GM23338 (cell line): ENCODE results near the gene KLC1. TPM values are rescaled to one million over a fixed set of nuclear protein-coding genes. Genes with fewer than 3 reads are reported as not detected.

Experiments used
- ATAC-seq: fragments of 200-7000 bp; cut with Tn5 transposase; 3 replicates; pipeline ENCODE4 v1.9.1; 2020
- DNase-seq: peaks from one replicate; pipeline ENCODE4 v3.0.0-alpha.2; 2015; ENCODE audit warnings: low spot score
- H2AFZ ChIP-seq: fragments of 200-600 bp; sonication (generic); 2 replicates; pipeline ENCODE4 v1.8.0; 2016; ENCODE audit warnings: antibody characterized with exemption, mild to moderate bottlenecking, moderate library complexity
- H3F3A ChIP-seq: fragments of 200-600 bp; sonication (generic); replicated peaks from 2 replicates; pipeline ENCODE4 v1.8.0; 2017; ENCODE audit warnings: antibody characterized with exemption, mixed run types, low read depth
- H3K27ac ChIP-seq: fragments of 200-600 bp; sonication (generic); 2 replicates; pipeline ENCODE4 v1.6.1; 2016; ENCODE audit warnings: low read depth
- H3K27me3 ChIP-seq: fragments of 200-600 bp; sonication (generic); 2 replicates; pipeline ENCODE4 v1.8.0; 2016; ENCODE audit warnings: mild to moderate bottlenecking, mixed run types, moderate library complexity; ENCODE audit not compliant: insufficient read depth
- H3K36me3 ChIP-seq: fragments of 200-600 bp; sonication (generic); 2 replicates; pipeline ENCODE4 v1.8.0; 2016; ENCODE audit warnings: mild to moderate bottlenecking; ENCODE audit not compliant: insufficient read depth
- H3K4me1 ChIP-seq: fragments of 200-600 bp; sonication (generic); 2 replicates; pipeline ENCODE4 v1.8.0; 2016; ENCODE audit warnings: mild to moderate bottlenecking, moderate library complexity; ENCODE audit not compliant: insufficient read depth
- H3K4me2 ChIP-seq: fragments of 200-600 bp; sonication (generic); 2 replicates; pipeline ENCODE4 v1.7.1; 2017; ENCODE audit warnings: mixed run types
- H3K4me3 ChIP-seq: fragments of 200-600 bp; sonication (generic); 2 replicates; pipeline ENCODE4 v1.6.1; 2016; ENCODE audit warnings: mixed run types
- H3K79me2 ChIP-seq: fragments of 200-600 bp; sonication (generic); replicated peaks from 2 replicates; pipeline ENCODE4 v1.8.0; 2017; ENCODE audit warnings: mild to moderate bottlenecking; ENCODE audit not compliant: insufficient read depth
- H3K9me2 ChIP-seq: fragments of 200-600 bp; sonication (generic); 2 replicates; pipeline ENCODE4 v1.8.0; 2017; ENCODE audit not compliant: insufficient read depth
- H4K20me1 ChIP-seq: fragments of 200-600 bp; sonication (generic); replicated peaks from 2 replicates; pipeline ENCODE4 v1.8.0; 2017; ENCODE audit warnings: mild to moderate bottlenecking; ENCODE audit not compliant: insufficient read depth
- H3K27ac Mint-ChIP-seq: 2 replicates; pipeline ENCODE4 v1.8.0; 2020; ENCODE audit warnings: inconsistent platforms, mild to moderate bottlenecking, moderate library complexity, mixed read lengths
- H3K27me3 Mint-ChIP-seq: 3 replicates; pipeline ENCODE4 v1.8.0; 2022; ENCODE audit warnings: low read depth, mild to moderate bottlenecking, moderate library complexity, mixed read lengths, inconsistent platforms; ENCODE audit not compliant: insufficient read depth, poor library complexity
- H3K36me3 Mint-ChIP-seq: 3 replicates; pipeline ENCODE4 v1.8.0; 2021; ENCODE audit warnings: low read depth, mild to moderate bottlenecking, inconsistent platforms, moderate library complexity, mixed read lengths
- H3K4me1 Mint-ChIP-seq: 3 replicates; pipeline ENCODE4 v1.8.0; 2020; ENCODE audit warnings: mild to moderate bottlenecking, inconsistent platforms, mixed read lengths
- H3K4me3 Mint-ChIP-seq: 3 replicates; pipeline ENCODE4 v1.8.0; 2021; ENCODE audit warnings: moderate library complexity, mild to moderate bottlenecking, inconsistent platforms, mixed read lengths
- H3K9me3 Mint-ChIP-seq: 3 replicates; pipeline ENCODE4 v1.8.0; 2020; ENCODE audit warnings: moderate library complexity, mild to moderate bottlenecking, inconsistent platforms, mixed read lengths
- CREB1 ChIP-seq: fragments of 250-450 bp; sonication (Bioruptor Pico); IDR thresholded peaks from 2 replicates; pipeline ENCODE4 v1.5.0; 2020; ENCODE audit warnings: low read depth, mild to moderate bottlenecking, moderate library complexity
- CTCF ChIP-seq, 2 experiments: fragments of 200-600 bp in 1 of 2; sonication (generic) in 1 of 2; conservative IDR thresholded peaks; 2 replicates each; pipeline versions ENCODE4 v1.5.1 to v1.6.1; 2016 to 2017; ENCODE audit warnings: antibody characterized with exemption in 2 of 2, low read depth in 2 of 2, mild to moderate bottlenecking in 2 of 2, moderate library complexity in 1 of 2
- ETS1 ChIP-seq: IDR thresholded peaks from 2 replicates; pipeline ENCODE4 v1.6.1; 2016; ENCODE audit warnings: antibody characterized with exemption
- EZH2 ChIP-seq: fragments of 200-600 bp; sonication (generic); IDR thresholded peaks from one replicate; pipeline ENCODE4 v1.8.0; 2017; ENCODE audit warnings: antibody characterized with exemption, mild to moderate bottlenecking, low read depth; ENCODE audit not compliant: unreplicated experiment
- EZH2phosphoT487 ChIP-seq: fragments of 200-600 bp; sonication (generic); IDR thresholded peaks from one replicate; pipeline ENCODE4 v1.8.1; 2018; ENCODE audit warnings: antibody characterized with exemption; ENCODE audit not compliant: unreplicated experiment
- JUNB ChIP-seq: IDR thresholded peaks from one replicate; pipeline ENCODE4 v1.6.1; 2016; ENCODE audit warnings: antibody characterized with exemption; ENCODE audit not compliant: unreplicated experiment
- NANOG ChIP-seq: IDR thresholded peaks from 2 replicates; pipeline ENCODE4 v1.6.1; 2016; ENCODE audit warnings: antibody characterized with exemption, borderline replicate concordance
- POLR2AphosphoS5 ChIP-seq: IDR thresholded peaks from 2 replicates; pipeline ENCODE4 v1.6.1; 2016; ENCODE audit warnings: antibody characterized with exemption, low read depth
- REST ChIP-seq: IDR thresholded peaks from one replicate; pipeline ENCODE4 v1.6.1; 2018; ENCODE audit warnings: antibody characterized with exemption; ENCODE audit not compliant: unreplicated experiment
- STAT1 ChIP-seq: IDR thresholded peaks from one replicate; pipeline ENCODE4 v1.6.1; 2016; ENCODE audit warnings: antibody characterized with exemption; ENCODE audit not compliant: unreplicated experiment
- ZNF114 ChIP-seq: fragments of 250-450 bp; sonication (Bioruptor Pico); IDR thresholded peaks from 2 replicates; pipeline ENCODE4 v1.5.0; 2020; ENCODE audit warnings: mild to moderate bottlenecking, moderate library complexity
- ZNF331 ChIP-seq: fragments of 250-450 bp; sonication (Bioruptor Pico); IDR thresholded peaks from 2 replicates; pipeline ENCODE4 v1.5.0; 2020; ENCODE audit warnings: low read depth, mild to moderate bottlenecking, moderate library complexity
- ZNF462 ChIP-seq: fragments of 250-450 bp; sonication (Bioruptor Pico); IDR thresholded peaks from 2 replicates; pipeline ENCODE4 v1.5.0; 2020; ENCODE audit warnings: mild to moderate bottlenecking, moderate library complexity
- polyA plus RNA-seq: library from polyadenylated mRNA; unstranded; fragments of >200 nt; fragmentation: Nextera tagmentation; extraction: Ambion mirVana; gene quantifications from 2 replicates; pipeline ENCODE4 v1.2.1, GENCODE V29; 2016
- total RNA-seq: library from RNA; depleted of rRNA; stranded (reverse); fragments of >200 nt; shearing (Covaris generic); gene quantifications from 2 replicates; pipeline ENCODE4 v1.2.3, GENCODE V29; 2014

The KLC1 gene
- total and polyA plus RNA-seq, 2 experiments from 2014 or later = 165 to 308 TPM

GRCh38 chr14:103726474-103726873 is 97.5 kb downstream of the KLC1 start:
- Histone ChIP-seq H3K4me3 (no peak overlapping the region), H3K4me2 (no peak overlapping the region), H3K79me2 (peaks cover 33% of the 10 kb centered on the region), H3K4me1 (no peaks in the 10 kb centered on the region), H3K36me3 (no peaks in the 10 kb centered on the region), H2AFZ (no peak overlapping the region), H3K27ac (no peak overlapping the region), H3K27me3 (no peaks in the 10 kb centered on the region), H3F3A (no peaks in the 10 kb centered on the region), H3K9me2 (no peaks in the 10 kb centered on the region), H4K20me1 (peaks cover 7% of the 10 kb centered on the region)
- H3K9me3 Mint-ChIP-seq = no peaks in the 10 kb centered on the region
- peaks cover 13% of the 10 kb centered on the region for H3K36me3 Mint-ChIP-seq
- DNase-seq (no peak), ATAC-seq (no peak)
- no peak overlapping the region for H3K4me3 Mint-ChIP-seq
- H3K27ac Mint-ChIP-seq = no peak overlapping the region
- H3K4me1 Mint-ChIP-seq = peaks cover 5% of the 10 kb centered on the region; the same call in 1 of the 3 replicates
- TF ChIP-seq REST (no peak), NANOG (no peak), JUNB (no peak), ZNF462 (CRISPR knock-in tag) (no peak), ZNF114 (CRISPR knock-in tag) (no peak), ETS1 (no peak), POLR2AphosphoS5 (no peak), CTCF (conservative IDR thresholded peaks at IDR 0.05; ENCODE audit: low read depth in 2 of 2) (no peak), EZH2 (no peak), CREB1 (no peak), ZNF331 (CRISPR knock-in tag) (no peak), EZH2phosphoT487 (no peak), STAT1 (no peak)
- peaks cover 2% of the 10 kb centered on the region for H3K27me3 Mint-ChIP-seq
